ENCODE data around the gene CSMD2.
"Not testable (repeated sequence)": the region's sequence is repeated elsewhere in the genome, so short reads cannot be mapped to it uniquely, and the experiment has no call there.

Gene CSMD2

GRCh38 chr1:34164771-34165391 lies at the start of gene CSMD2:
CSMD2 (minus strand) TSS chr1:34165230; CDS start chr1:34165097, 133 bp downstream.
- DNase-seq (ENCODE audit: low spot score): no peak

DNA sequence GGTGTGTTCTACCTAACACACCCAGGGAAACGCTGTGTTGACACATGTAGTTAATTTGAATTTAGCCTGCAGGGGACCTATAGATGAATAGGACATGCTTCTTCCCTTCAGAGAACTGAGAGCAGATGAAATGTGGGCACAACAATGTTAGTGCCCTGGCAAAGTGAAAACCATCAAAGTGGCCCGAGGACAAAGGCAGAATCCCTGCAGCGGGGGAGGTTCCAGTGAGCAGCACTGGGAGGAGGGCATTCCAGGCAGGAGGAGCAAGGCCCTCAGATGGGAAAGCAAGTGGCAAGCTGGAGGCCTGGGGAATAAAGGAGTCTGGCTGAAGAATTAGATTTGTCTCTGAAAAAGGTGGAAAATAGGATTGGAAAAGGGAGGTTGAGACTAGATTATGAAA lies 48.9 kb upstream of the CSMD2 start:
- no peak for DNase-seq (ENCODE audit: low spot score)

- no peak for DNase-seq (ENCODE audit: low spot score)
Observed at GRCh38 chr1:34212673-34213072, 47.6 kb upstream of the CSMD2 start.

GRCh38 chr1:34199927-34200326 lies 34.9 kb upstream of the CSMD2 start:
- peak; percentile 52 for DNase-seq (ENCODE audit: low spot score)

DNA sequence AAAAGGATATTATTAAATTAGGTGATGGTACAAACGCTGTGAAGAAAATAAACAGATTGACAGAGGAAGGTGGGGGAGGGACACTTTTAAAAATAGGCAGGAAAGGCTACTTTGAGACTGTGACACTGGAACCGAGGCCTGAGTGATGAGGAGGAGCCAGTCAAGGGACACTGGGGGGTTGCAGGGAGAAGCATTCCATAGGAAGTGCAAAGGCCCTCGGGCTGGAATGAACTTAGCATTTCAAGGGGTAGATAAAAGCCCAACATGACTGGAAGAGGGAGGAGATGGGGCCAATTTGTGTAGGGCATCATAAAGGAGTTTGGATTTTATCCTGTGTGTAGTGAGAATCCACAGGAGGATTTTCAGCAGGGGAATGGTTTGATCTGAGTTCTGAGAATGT lies 27.6 kb upstream of the CSMD2 start:
- no peak for DNase-seq (ENCODE audit: low spot score)

GRCh38 chr1:34190692-34191091 lies 25.7 kb upstream of the CSMD2 start:
- no peak for DNase-seq (ENCODE audit: low spot score)

DNA sequence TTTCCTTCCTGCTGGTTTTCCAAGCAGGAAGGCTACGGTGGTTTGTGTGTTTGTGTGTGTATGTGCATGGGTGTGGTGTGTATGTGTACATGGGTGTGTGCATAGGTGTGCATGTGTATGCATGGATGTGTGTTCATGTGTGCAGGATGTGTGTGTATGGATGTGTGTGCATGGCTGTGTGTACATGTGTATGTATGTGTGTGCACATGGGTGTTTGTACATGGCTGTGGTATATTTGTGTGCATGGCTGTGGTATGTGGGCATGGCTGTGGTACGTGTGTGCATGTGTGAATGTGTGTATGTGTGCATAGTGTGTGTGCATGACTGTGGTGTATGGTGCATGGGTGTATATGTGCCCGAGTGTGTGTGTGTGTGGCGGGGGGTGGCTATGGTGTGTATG lies 24.0 kb upstream of the CSMD2 start:
- no peak for DNase-seq (ENCODE audit: low spot score)

DNA sequence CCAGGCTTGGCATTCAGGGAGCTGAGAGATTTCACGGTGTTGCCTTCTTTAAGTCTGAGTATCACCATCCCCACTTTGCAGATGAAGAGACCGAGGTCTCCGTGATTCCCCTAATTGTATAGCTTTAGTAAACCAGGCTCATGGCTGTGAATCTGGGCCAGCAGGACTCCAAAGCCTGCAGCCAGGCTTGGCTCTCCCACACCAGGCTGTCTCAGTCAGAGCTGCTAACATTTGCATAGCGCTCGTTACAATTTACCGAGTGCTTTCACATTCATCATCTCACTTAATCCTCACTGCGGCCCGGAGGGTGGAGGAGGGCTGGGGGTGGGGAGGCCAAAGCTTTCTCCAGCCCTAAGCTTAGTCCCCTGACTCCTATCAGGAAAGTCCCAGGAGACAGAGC lies 23.4 kb upstream of the CSMD2 start:
- DNase-seq (ENCODE audit: low spot score): no peak

- DNase-seq (ENCODE audit: low spot score): no peak
Observed at GRCh38 chr1:34186741-34187494, 21.9 kb upstream of the CSMD2 start.

DNA sequence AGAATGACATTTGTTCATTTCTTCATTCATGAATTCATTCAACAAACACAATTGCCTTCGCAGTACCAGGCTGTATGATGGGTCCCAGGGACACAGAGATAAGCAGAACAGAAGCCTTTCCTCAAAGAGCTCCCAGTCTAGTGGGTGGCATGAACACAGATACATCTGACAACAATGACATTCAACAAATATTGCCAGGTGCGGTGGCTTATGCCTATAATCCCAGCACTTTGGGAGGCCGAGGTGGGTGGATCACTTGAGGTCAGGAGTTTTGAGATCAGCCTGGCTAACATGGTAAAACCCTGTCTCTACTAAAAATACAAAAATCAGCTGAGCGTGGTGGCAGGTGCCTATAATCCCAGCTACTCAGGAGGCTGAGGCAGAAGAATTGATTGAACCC lies 18.4 kb upstream of the CSMD2 start:
- not testable (repeated sequence) for DNase-seq (ENCODE audit: low spot score)

GRCh38 chr1:34178072-34178471 lies 13.0 kb upstream of the CSMD2 start:
- no peak for DNase-seq (ENCODE audit: low spot score)

GRCh38 chr1:34176830-34177603 lies 12.0 kb upstream of the CSMD2 start, which contains the start of gene C1orf94:
C1orf94 (plus strand) TSS chr1:34176907; CDS start chr1:34177790, 883 bp downstream.
- no peak for DNase-seq (ENCODE audit: low spot score)

DNA sequence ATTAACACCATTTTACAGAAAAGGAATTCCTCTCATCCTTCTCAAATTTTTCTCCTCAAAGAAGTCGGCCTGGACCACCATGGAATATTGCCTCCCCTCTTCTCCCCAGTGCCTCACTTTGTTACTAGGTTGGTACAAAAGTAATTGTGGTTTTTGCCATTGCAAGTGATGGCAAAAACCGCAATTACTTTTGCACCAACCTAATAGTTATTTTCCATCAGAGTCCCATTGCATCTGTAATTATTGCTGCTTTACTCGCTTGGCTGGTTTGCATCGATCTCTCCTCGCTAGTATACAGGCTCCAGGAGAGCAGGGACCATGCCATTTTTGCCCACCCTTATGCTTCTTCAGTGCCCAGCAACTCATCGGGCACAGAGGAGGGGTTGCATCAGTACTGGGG lies 10.7 kb upstream of the CSMD2 start:
- DNase-seq (ENCODE audit: low spot score): no peak

- no peak for DNase-seq (ENCODE audit: low spot score)
Observed at GRCh38 chr1:34167389-34167788, 2.4 kb upstream of the CSMD2 start.

GRCh38 chr1:34166625-34167361 lies 1.8 kb upstream of the CSMD2 start:
- DNase-seq (ENCODE audit: low spot score): no peak

- DNase-seq (ENCODE audit: low spot score): no peak
Observed at GRCh38 chr1:34166191-34166624, 1.2 kb upstream of the CSMD2 start.

DNA sequence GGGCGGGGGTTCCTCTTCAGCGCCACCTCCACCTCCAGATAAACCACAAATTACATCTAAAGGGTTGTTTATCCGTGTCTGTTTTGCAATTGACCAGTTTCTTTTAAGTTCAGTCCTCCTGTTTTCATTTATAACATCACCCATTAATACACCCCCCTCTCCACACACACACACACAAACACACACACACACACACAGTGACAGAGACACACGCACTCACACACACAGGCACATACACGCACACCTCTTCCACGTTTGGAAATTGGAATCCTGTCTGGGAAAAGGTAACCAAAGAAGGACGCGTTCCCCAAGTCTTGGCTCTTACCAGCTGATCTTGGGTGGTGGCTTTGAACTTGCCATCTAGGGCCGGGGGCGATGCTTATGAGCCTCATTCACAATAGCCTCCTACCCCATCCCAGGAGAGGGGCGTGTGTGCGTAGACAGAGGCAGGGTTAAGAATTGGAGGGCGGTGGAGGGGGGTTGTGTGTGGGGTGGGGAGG lies 442 bp upstream of the CSMD2 start:
- no peak for DNase-seq (ENCODE audit: low spot score)

DNA sequence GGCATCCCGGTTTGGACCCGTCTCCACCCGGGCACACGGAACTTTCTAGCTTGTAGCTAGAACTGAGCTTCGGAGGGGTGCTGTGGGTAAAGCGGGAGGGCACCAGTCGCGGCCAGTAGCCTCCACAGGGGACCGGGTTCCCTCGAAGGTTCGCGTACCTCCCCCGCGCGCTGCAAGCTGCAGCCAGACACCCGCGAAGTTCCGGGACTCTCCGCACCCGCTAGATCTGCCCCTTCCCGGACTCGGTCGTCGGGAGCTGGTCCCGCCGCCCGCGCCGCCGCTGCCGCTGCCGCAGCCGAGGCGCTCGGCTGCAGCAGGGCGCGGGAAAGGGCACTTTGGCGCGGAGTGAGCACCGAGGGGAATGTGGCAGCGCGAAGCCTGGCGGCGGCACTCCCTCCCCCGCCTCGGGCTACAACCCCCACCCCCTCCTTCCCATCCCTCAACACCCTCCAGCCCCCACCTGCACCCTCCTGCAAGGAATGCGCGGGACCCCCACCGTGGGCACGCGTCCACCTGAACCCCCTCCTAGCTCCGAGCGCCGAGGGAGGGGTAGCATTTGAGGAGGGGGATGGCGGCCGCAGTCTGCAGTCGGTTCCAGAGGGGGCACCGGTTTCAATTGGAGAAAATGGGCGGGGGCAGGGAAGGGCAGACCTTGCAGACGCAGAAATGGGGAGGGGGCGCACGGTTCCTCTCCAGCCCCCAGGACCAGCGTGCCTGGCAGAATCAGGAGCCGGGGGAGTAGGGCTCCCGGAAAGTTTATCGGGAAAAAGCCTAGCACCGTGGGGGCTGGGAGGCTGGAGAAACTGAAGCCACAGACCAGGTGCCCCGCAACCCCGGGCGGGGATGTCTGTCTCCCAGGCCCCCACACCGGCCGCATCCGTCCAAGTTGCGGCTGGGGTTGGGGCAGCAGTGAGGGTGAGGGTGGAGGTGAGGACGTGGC lies 968 bp downstream of the CSMD2 start:
- DNase-seq (ENCODE audit: low spot score): no peak

DNA sequence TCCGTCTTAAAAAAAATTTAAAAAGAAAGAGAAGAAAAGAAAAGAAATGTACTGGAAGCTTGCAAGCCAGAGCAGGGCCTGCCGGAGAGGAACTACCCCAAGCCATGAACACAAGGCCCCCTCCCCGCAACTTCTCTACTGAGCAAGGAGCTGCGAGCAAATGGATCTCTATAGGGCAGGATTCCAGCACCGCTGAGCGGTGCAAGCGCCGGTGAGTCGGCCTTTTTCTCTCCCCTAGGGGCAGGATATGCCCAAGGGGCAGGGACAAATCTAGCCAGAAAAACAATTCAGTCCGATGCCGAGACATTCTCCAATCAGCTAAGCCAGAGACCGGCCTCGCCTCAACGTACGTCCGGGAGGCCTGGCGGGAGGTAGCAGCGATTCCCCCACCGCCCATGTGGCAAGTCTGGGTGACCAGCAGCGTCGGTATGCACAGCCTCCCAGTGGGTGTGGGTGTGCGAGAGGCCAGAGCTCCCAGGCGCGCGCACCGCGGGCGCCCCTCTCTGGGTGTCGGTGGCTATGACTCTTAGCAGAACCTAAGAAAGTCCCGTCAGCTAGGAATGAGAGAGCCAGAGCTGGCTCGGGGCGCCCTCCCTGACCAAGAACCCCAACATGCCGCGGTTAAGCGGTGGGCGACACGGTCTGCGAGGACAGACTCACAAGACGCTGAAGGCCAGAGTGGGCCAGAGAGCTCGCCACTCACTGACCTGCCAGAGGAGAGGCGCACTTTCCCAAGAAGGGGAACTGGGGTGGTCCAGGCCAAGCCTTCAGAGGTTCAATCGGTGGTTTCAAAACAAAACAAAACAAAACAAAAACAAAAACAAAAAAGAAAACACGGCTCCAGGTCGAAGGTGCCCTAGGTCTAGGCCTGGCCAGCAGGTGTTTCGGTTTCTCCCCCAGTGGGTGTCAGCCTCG lies 1.9 kb downstream of the CSMD2 start:
- no peak for DNase-seq (ENCODE audit: low spot score)

DNA sequence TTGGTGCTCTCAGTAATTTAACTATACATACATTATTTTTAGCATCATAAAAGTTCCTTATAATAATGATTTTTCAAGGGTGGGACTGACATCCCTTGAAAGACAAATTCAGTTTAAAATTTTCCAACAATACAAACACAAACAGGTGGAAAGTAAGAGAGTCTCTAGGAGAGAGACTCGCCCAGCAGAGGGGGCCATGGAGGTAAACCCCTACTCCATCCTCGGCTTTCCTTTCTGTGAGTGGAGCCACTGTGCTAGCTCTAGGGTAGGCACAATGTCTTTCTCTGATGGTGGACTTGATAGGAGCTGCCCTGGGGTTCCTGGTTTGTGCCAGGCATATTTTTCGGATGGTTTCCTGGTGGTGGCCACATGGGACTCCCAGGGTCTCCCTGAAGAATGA lies 8.3 kb downstream of the CSMD2 start:
- DNase-seq (ENCODE audit: low spot score): no peak
